Stimulated activated memory B cell treated with anti-CD40 and anti-IgM and Interleukin-4, amounts not matched to agents 10 μg/mL and 1 μg/mL and 100 μg/mL, for 72 hours (primary cell): ENCODE measurements around the gene XPO5.

Experiments used
- ATAC-seq: fragments of 150-1000 bp; cut with Tn5 transposase; 2 replicates; pipeline ENCODE4 v1.10.0; 2021
- H3K27ac Mint-ChIP-seq: one replicate; pipeline ENCODE4 v1.8.0; 2022; ENCODE audit warnings: mild to moderate bottlenecking, mixed read lengths
- H3K27me3 Mint-ChIP-seq: one replicate; pipeline ENCODE4 v1.8.0; 2022; ENCODE audit warnings: mixed read lengths
- H3K36me3 Mint-ChIP-seq: one replicate; pipeline ENCODE4 v1.8.0; 2022; ENCODE audit warnings: mixed read lengths
- H3K4me1 Mint-ChIP-seq: one replicate; pipeline ENCODE4 v1.8.0; 2022; ENCODE audit warnings: mixed read lengths
- H3K4me3 Mint-ChIP-seq: one replicate; pipeline ENCODE4 v1.8.0; 2022; ENCODE audit warnings: mild to moderate bottlenecking, moderate library complexity, mixed read lengths
- H3K9me3 Mint-ChIP-seq: one replicate; pipeline ENCODE4 v1.8.0; 2022; ENCODE audit warnings: mixed read lengths

XPO5 gene

GRCh38 chr6:43515808-43516207 is 60.0 kb downstream of the XPO5 start:
- H3K4me3 Mint-ChIP-seq: no peak overlapping the region
- H3K27me3 Mint-ChIP-seq: no peaks in the 10 kb centered on the region
- no peak for ATAC-seq
- H3K4me1 Mint-ChIP-seq: peaks cover 17% of the 10 kb centered on the region
- no peaks in the 10 kb centered on the region for H3K9me3 Mint-ChIP-seq
- no peak overlapping the region for H3K27ac Mint-ChIP-seq
- H3K36me3 Mint-ChIP-seq: peaks cover 31% of the 10 kb centered on the region

GRCh38 chr6:43511824-43512415 is 63.9 kb downstream of the XPO5 start:
- H3K36me3 Mint-ChIP-seq: peaks cover 32% of the 10 kb centered on the region
- H3K27ac Mint-ChIP-seq: no peak overlapping the region
- peaks cover 44% of the 10 kb centered on the region for H3K4me1 Mint-ChIP-seq
- H3K27me3 Mint-ChIP-seq: peaks cover 24% of the 10 kb centered on the region
- no peaks in the 10 kb centered on the region for H3K9me3 Mint-ChIP-seq
- no peak overlapping the region for H3K4me3 Mint-ChIP-seq
- no peak for ATAC-seq

DNA sequence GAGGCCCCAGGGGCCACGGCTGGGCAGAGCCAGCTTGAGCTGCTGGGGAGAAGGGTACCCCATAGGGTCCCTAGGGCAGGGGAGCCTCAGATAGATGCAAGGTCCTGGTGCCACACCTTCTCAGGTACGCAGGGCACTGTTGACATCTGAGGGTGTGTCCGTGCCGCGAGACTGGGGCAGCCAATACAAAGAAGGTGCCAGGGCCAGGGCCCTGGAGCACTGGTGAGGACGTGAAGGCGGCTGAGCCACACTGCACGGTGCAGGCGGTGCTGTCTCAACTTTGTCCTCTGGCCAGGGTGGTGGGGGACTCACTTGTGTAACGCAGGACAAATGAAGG is 65.0 kb downstream of the XPO5 start:
- H3K27me3 Mint-ChIP-seq: peaks cover 24% of the 10 kb centered on the region
- peak overlapping the region; percentile 78 for H3K4me3 Mint-ChIP-seq
- no peak overlapping the region for H3K27ac Mint-ChIP-seq
- H3K4me1 Mint-ChIP-seq: peaks cover 47% of the 10 kb centered on the region
- peaks cover 40% of the 10 kb centered on the region for H3K36me3 Mint-ChIP-seq
- H3K9me3 Mint-ChIP-seq: no peaks in the 10 kb centered on the region
- ATAC-seq: no peak

- no peaks in the 10 kb centered on the region for H3K9me3 Mint-ChIP-seq
- peak; percentile 88 for ATAC-seq
- H3K36me3 Mint-ChIP-seq: peaks cover 38% of the 10 kb centered on the region
- peak within 1 kb of the TSS; percentile 6 for H3K27ac Mint-ChIP-seq
- H3K4me1 Mint-ChIP-seq: peaks cover 41% of the 10 kb centered on the region
- H3K4me3 Mint-ChIP-seq: peak within 1 kb of the TSS; percentile 78
- H3K27me3 Mint-ChIP-seq: peaks cover 24% of the 10 kb centered on the region
These were observed 65.6 kb downstream of the XPO5 start, which contains the start of gene LRRC73 for GRCh38 chr6:43509984-43510826. Gene LRRC73 (minus strand): TSS chr6:43510346. CDS start chr6:43509785, 561 bp downstream.

GRCh38 chr6:43509142-43509983 is 66.5 kb downstream of the XPO5 start:
- Mint-ChIP-seq H3K9me3 (no peaks in the 10 kb centered on the region), H3K36me3 (peaks cover 34% of the 10 kb centered on the region), H3K4me1 (peaks cover 37% of the 10 kb centered on the region), H3K4me3 (peak overlapping the region; percentile 78), H3K27me3 (peaks cover 24% of the 10 kb centered on the region), H3K27ac (peak overlapping the region; percentile 6)
- ATAC-seq: peak; percentile 21

- peak overlapping the region; percentile 6 for H3K27ac Mint-ChIP-seq
- H3K36me3 Mint-ChIP-seq: peaks cover 37% of the 10 kb centered on the region
These were observed 67.2 kb downstream of the XPO5 start for GRCh38 chr6:43508481-43509141.

GRCh38 chr6:43506667-43507471 is 69.0 kb downstream of the XPO5 start:
- no peak overlapping the region for H3K4me3 Mint-ChIP-seq

More at GRCh38 chr6:43508481-43509141, 67.2 kb downstream of the XPO5 start:
- no peaks in the 10 kb centered on the region for H3K9me3 Mint-ChIP-seq
- peaks cover 37% of the 10 kb centered on the region for H3K4me1 Mint-ChIP-seq
- H3K4me3 Mint-ChIP-seq: peak overlapping the region; percentile 71
- peaks cover 24% of the 10 kb centered on the region for H3K27me3 Mint-ChIP-seq
- no peak for ATAC-seq

DNA sequence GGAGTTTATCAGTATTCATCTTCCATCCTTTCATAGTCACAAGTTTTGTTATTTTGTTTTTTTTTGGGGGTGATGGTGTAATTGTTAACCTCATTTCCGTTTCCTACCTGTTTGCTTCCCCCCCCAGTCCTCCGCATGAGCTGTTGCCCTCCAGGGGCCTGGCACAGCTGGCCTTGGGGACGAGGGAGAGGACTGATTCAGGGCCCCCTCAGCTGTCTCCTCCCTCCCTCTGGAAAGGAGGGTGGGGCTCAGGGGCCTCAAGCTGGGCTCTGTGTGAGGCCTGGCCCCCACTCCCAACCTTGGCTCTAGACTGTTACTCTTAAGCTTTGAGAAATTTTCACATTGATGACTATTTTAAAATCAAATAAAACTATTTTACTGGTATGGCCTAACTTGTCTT is 69.7 kb downstream of the XPO5 start:
- no peak for ATAC-seq
- Mint-ChIP-seq H3K36me3 (peaks cover 40% of the 10 kb centered on the region), H3K9me3 (no peaks in the 10 kb centered on the region), H3K27ac (peak overlapping the region; percentile 40), H3K27me3 (peaks cover 24% of the 10 kb centered on the region), H3K4me1 (peaks cover 37% of the 10 kb centered on the region), H3K4me3 (no peak overlapping the region)

More at GRCh38 chr6:43506667-43507471, 69.0 kb downstream of the XPO5 start:
- H3K36me3 Mint-ChIP-seq: peaks cover 40% of the 10 kb centered on the region
- ATAC-seq: peak; percentile 61
- H3K9me3 Mint-ChIP-seq: no peaks in the 10 kb centered on the region
- H3K27ac Mint-ChIP-seq: peak overlapping the region; percentile 40
- peaks cover 24% of the 10 kb centered on the region for H3K27me3 Mint-ChIP-seq
- H3K4me1 Mint-ChIP-seq: peaks cover 37% of the 10 kb centered on the region

GRCh38 chr6:43505718-43506117 is 70.1 kb downstream of the XPO5 start:
- Mint-ChIP-seq H3K36me3 (peaks cover 40% of the 10 kb centered on the region), H3K27me3 (peaks cover 24% of the 10 kb centered on the region), H3K9me3 (no peaks in the 10 kb centered on the region), H3K4me1 (peaks cover 35% of the 10 kb centered on the region), H3K27ac (no peak overlapping the region), H3K4me3 (no peak overlapping the region)
- no peak for ATAC-seq

DNA sequence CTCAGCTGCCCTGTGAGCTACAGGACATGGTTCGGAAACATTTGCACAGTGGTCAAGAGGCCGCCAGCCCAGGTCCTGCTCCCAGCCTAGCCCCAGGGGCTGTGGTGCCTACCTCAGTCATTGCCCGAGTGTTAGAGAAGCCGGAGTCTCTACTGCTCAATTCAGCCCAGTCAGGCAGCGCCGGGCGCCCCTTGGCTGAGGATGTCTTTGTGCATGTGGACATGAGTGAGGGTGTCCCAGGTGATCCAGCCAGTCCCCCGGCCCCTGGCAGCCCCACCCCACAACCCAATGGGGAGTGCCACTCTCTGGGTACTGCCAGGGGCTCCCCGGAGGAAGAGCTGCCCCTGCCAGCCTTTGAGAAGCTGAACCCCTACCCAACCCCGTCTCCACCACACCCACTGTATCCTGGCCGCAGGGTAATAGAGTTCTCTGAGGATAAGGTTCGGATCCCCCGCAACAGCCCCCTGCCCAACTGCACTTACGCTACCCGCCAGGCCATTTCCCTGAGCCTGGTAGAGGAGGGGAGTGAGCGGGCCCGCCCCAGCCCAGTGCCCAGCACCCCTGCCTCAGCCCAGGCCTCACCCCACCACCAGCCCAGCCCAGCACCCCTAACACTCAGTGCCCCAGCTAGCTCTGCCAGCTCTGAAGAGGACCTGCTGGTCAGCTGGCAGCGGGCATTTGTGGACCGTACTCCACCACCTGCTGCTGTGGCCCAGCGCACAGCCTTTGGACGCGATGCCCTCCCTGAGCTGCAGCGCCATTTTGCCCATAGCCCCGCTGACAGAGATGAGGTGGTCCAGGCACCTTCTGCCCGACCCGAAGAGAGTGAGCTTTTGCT is 70.9 kb downstream of the XPO5 start:
- H3K27me3 Mint-ChIP-seq: peaks cover 24% of the 10 kb centered on the region
- H3K36me3 Mint-ChIP-seq: peaks cover 47% of the 10 kb centered on the region
- peaks cover 30% of the 10 kb centered on the region for H3K4me1 Mint-ChIP-seq
- H3K27ac Mint-ChIP-seq: no peak overlapping the region
- ATAC-seq: peak; percentile 4
- no peaks in the 10 kb centered on the region for H3K9me3 Mint-ChIP-seq
- H3K4me3 Mint-ChIP-seq: no peak overlapping the region

GRCh38 chr6:43503443-43503842 is 72.4 kb downstream of the XPO5 start:
- no peak overlapping the region for H3K27ac Mint-ChIP-seq
- no peaks in the 10 kb centered on the region for H3K9me3 Mint-ChIP-seq
- H3K4me1 Mint-ChIP-seq: peaks cover 19% of the 10 kb centered on the region
- H3K4me3 Mint-ChIP-seq: no peak overlapping the region
- no peak for ATAC-seq
- H3K27me3 Mint-ChIP-seq: peaks cover 12% of the 10 kb centered on the region
- peaks cover 58% of the 10 kb centered on the region for H3K36me3 Mint-ChIP-seq

DNA sequence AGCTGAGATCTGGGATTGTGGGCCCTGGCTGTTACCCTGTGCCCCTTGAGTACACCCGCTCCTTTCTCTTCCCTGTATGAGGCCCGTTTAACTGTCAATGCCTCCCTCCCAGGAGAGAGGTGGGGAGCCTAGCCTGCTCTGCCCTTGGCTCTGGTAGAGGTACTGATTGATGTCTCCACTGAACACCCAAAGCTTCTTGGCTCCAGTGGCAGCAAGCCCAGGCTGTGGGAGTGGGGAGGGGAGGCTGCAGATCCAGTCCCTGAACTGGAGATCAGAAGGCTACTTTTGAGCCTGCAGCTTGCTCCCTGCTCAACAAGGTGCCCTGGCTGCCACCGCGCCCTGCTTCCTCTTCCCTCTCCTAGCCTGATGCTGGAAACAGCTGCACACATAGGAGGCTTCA is 73.2 kb downstream of the XPO5 start:
- Mint-ChIP-seq H3K4me3 (no peak overlapping the region), H3K27me3 (peaks cover 4% of the 10 kb centered on the region), H3K27ac (no peak overlapping the region), H3K4me1 (peaks cover 16% of the 10 kb centered on the region), H3K36me3 (peaks cover 60% of the 10 kb centered on the region), H3K9me3 (no peaks in the 10 kb centered on the region)
- no peak for ATAC-seq

DNA sequence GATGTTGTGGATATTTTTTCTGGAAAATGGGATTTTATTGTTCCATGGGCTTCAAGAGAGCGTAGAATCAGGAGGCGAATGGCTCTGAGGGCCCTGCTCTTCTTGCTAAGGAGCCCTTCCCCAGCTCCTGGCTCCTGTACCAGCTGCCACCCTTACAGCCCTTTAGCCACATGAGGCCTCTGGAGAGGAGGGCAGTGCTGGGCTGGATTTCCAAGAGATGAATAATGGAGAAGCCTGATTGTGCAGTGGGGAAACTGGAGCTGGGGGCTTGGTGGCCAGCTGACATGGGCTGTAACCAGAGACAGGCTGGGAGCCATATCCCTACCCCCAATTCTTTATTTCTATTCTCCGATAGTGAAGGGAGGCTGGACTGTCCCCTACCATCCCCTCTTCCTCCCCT is 74.9 kb downstream of the XPO5 start:
- Mint-ChIP-seq H3K4me1 (no peaks in the 10 kb centered on the region), H3K27ac (no peak overlapping the region)

More for the DNA sequence above, 74.9 kb downstream of the XPO5 start:
- H3K4me3 Mint-ChIP-seq: no peak overlapping the region
- no peaks in the 10 kb centered on the region for H3K9me3 Mint-ChIP-seq
- no peaks in the 10 kb centered on the region for H3K27me3 Mint-ChIP-seq
- ATAC-seq: no peak
- H3K36me3 Mint-ChIP-seq: peaks cover 52% of the 10 kb centered on the region
